ENCODE measurements around the gene RAPGEF1.
"Not testable (repeated sequence)": the region's sequence is repeated elsewhere in the genome, so short reads cannot be mapped to it uniquely, and the experiment has no call there.

RAPGEF1 gene

GRCh38 chr9:131739959-131740648 lies at the start of gene RAPGEF1:
TSS of gene RAPGEF1 (minus strand) at chr9:131740076. CDS start at chr9:131739830, 246 bp downstream.
- DNase-seq (ENCODE audit: low spot score): no peak

- DNase-seq (ENCODE audit: low spot score): no peak
These were observed 49.0 kb upstream of the RAPGEF1 start for GRCh38 chr9:131788851-131789250.

- no peak for DNase-seq (ENCODE audit: low spot score)
These were observed 48.0 kb upstream of the RAPGEF1 start for GRCh38 chr9:131787838-131788237.

GRCh38 chr9:131784748-131785501 lies 45.0 kb upstream of the RAPGEF1 start:
- no peak for DNase-seq (ENCODE audit: low spot score)

GRCh38 chr9:131781069-131781468 lies 41.2 kb upstream of the RAPGEF1 start:
- DNase-seq (ENCODE audit: low spot score): no peak

- DNase-seq (ENCODE audit: low spot score): no peak
These were observed 36.6 kb upstream of the RAPGEF1 start for GRCh38 chr9:131776473-131776872.

- no peak for DNase-seq (ENCODE audit: low spot score)
These were observed 36.2 kb upstream of the RAPGEF1 start for GRCh38 chr9:131776036-131776435.

GRCh38 chr9:131774636-131775035 lies 34.8 kb upstream of the RAPGEF1 start:
- DNase-seq (ENCODE audit: low spot score): no peak

GRCh38 chr9:131773911-131774379 lies 34.1 kb upstream of the RAPGEF1 start:
- peak; percentile 35 for DNase-seq (ENCODE audit: low spot score)

- no peak for DNase-seq (ENCODE audit: low spot score)
These were observed 33.1 kb upstream of the RAPGEF1 start for GRCh38 chr9:131772940-131773339.

GRCh38 chr9:131771646-131772045 lies 31.8 kb upstream of the RAPGEF1 start:
- no peak for DNase-seq (ENCODE audit: low spot score)

- DNase-seq (ENCODE audit: low spot score): no peak
These were observed 29.5 kb upstream of the RAPGEF1 start for GRCh38 chr9:131769361-131769760.

- DNase-seq (ENCODE audit: low spot score): no peak
These were observed 24.7 kb upstream of the RAPGEF1 start for GRCh38 chr9:131764568-131764967.

GRCh38 chr9:131762356-131762932 lies 22.6 kb upstream of the RAPGEF1 start:
- peak; percentile 74 for DNase-seq (ENCODE audit: low spot score)

- no peak for DNase-seq (ENCODE audit: low spot score)
These were observed 19.3 kb upstream of the RAPGEF1 start for GRCh38 chr9:131759017-131759647.

- no peak for DNase-seq (ENCODE audit: low spot score)
These were observed 17.7 kb upstream of the RAPGEF1 start for GRCh38 chr9:131757549-131757948.

GRCh38 chr9:131755541-131756198 lies 15.8 kb upstream of the RAPGEF1 start:
- peak; percentile 93 for DNase-seq (ENCODE audit: low spot score)

GRCh38 chr9:131754846-131755245 lies 15.0 kb upstream of the RAPGEF1 start:
- no peak for DNase-seq (ENCODE audit: low spot score)

- not testable (repeated sequence) for DNase-seq (ENCODE audit: low spot score)
These were observed 13.9 kb upstream of the RAPGEF1 start for GRCh38 chr9:131753751-131754150.

- DNase-seq (ENCODE audit: low spot score): no peak
These were observed 12.5 kb upstream of the RAPGEF1 start for GRCh38 chr9:131752231-131752884.

- DNase-seq (ENCODE audit: low spot score): no peak
These were observed 8.6 kb upstream of the RAPGEF1 start for GRCh38 chr9:131748411-131748955.
